Natural killer cell (primary cell): ENCODE results near the gene CYP11A1. TPM values are rescaled to one million over a fixed set of nuclear protein-coding genes. Genes with fewer than 3 reads are reported as not detected.

Source experiments
- ATAC-seq, 3 donors: fragments of 150-1000 bp in 2 of 3; fragments of 200-7000 bp in 1 of 3; cut with Tn5 transposase; 1 replicate in 1 of 3; 2 replicates in 2 of 3; pipeline ENCODE4 v1.10.0; 2021; ENCODE audit warnings: mild to moderate bottlenecking in 2 of 3, moderate library complexity in 2 of 3
- DNase-seq, 2 donors: peaks; one replicate each; pipeline versions ENCODE4 v3.0.0 to v3.0.0-alpha.2; 2013 to 2021; ENCODE audit warnings: mixed read lengths in 1 of 2
- H3K27ac ChIP-seq: one replicate; pipeline ENCODE4 v1.5.1; 2013; ENCODE audit warnings: mild to moderate bottlenecking, low read length
- H3K27me3 ChIP-seq: one replicate; pipeline ENCODE4 v1.6.1; 2013; ENCODE audit warnings: low read length; ENCODE audit not compliant: control insufficient read depth, insufficient read depth
- H3K36me3 ChIP-seq: one replicate; pipeline ENCODE4 v1.6.1; 2013; ENCODE audit warnings: low read length; ENCODE audit not compliant: control insufficient read depth, insufficient read depth
- H3K4me1 ChIP-seq: one replicate; pipeline ENCODE4 v1.6.1; 2013; ENCODE audit warnings: low read length; ENCODE audit not compliant: control insufficient read depth, insufficient read depth
- H3K4me3 ChIP-seq: one replicate; pipeline ENCODE4 v1.5.1; 2013; ENCODE audit warnings: low read length
- H3K9me3 ChIP-seq: one replicate; pipeline ENCODE4 v1.6.1; 2013; ENCODE audit warnings: low read length; ENCODE audit not compliant: control insufficient read depth, insufficient read depth
- H3K27ac Mint-ChIP-seq, 2 donors: one replicate each; pipeline ENCODE4 v1.8.0; 2022; ENCODE audit warnings: mild to moderate bottlenecking in 2 of 2, mixed read lengths in 2 of 2, moderate library complexity in 1 of 2
- H3K27me3 Mint-ChIP-seq, 2 donors: one replicate each; pipeline ENCODE4 v1.8.0; 2022; ENCODE audit warnings: low read depth in 2 of 2, mixed read lengths in 2 of 2
- H3K36me3 Mint-ChIP-seq: one replicate; pipeline ENCODE4 v1.8.0; 2022; ENCODE audit warnings: mixed read lengths
- H3K4me1 Mint-ChIP-seq, 2 donors: one replicate each; pipeline ENCODE4 v1.8.0; 2022; ENCODE audit warnings: mixed read lengths in 2 of 2
- H3K4me3 Mint-ChIP-seq: one replicate; pipeline ENCODE4 v1.8.0; 2022; ENCODE audit warnings: mild to moderate bottlenecking, moderate library complexity, mixed read lengths
- H3K9me3 Mint-ChIP-seq, 2 donors: one replicate each; pipeline ENCODE4 v1.8.0; 2022; ENCODE audit warnings: mixed read lengths in 2 of 2
- CTCF ChIP-seq: fragments of 200-600 bp; IDR thresholded peaks from one replicate; pipeline ENCODE4 v1.8.0; 2022; ENCODE audit warnings: antibody characterized with exemption
- WGBS: methylation state at CpG from one replicate; pipeline ENCODE4 v1.1.7; 2013; ENCODE audit warnings: missing lambda C conversion rate; ENCODE audit not compliant: insufficient coverage; 5-methylcytosine and 5-hydroxymethylcytosine counted together
- intact Hi-C: fragments of 100-400 bp; cut with micrococcal nuclease; formaldehyde crosslinking; loops from one replicate; pipeline ENCODE4 v1.14.2; 2022
- total RNA-seq, 4 donors: library from RNA; stranded (reverse); fragments of 120-200 nt in 1 of 4; gene quantifications; one replicate each; pipeline versions ENCODE4 v1.2.3 to v1.2.4, GENCODE V29; 2013 to 2022

CYP11A1 gene
- total RNA-seq, 3 donors from 2014 or later (not counting 1 experiment from before 2014, with no cell fraction given): 5.1 TPM; not detected in 2

- no peak overlapping the region for H3K4me3 ChIP-seq
- H3K4me1 ChIP-seq: peaks cover 20% of the 10 kb centered on the region
- intact Hi-C loops: loop anchor here (2.0 to 5.0 kb wide), 2 partner anchors 394 to 578 kb away; no protein-coding TSS in a partner anchor
- no peak for TF ChIP-seq CTCF
- 28% methylated on average over 10 of the region's 11 CpGs for WGBS
- H3K4me1 Mint-ChIP-seq: peaks cover 12 to 22% of the 10 kb centered on the region in 2 donors
- H3K27me3 Mint-ChIP-seq: peaks cover 7 to 8% of the 10 kb centered on the region in 2 donors
- ATAC-seq (no peak), DNase-seq (no peak)
- H3K27ac ChIP-seq: no peak overlapping the region
- H3K9me3 ChIP-seq: no peaks in the 10 kb centered on the region
- peak overlapping the region in 1 of 2 donors; percentile 68 for H3K27ac Mint-ChIP-seq
- H3K36me3 ChIP-seq: no peaks in the 10 kb centered on the region
- no peaks in the 10 kb centered on the region for H3K27me3 ChIP-seq
- H3K4me3 Mint-ChIP-seq: peak overlapping the region; percentile 78
- no peaks in the 10 kb centered on the region for H3K9me3 Mint-ChIP-seq
- H3K36me3 Mint-ChIP-seq: no peaks in the 10 kb centered on the region
Measured at GRCh38 chr15:74374648-74375302, 7.3 kb upstream of the CYP11A1 start.

DNA sequence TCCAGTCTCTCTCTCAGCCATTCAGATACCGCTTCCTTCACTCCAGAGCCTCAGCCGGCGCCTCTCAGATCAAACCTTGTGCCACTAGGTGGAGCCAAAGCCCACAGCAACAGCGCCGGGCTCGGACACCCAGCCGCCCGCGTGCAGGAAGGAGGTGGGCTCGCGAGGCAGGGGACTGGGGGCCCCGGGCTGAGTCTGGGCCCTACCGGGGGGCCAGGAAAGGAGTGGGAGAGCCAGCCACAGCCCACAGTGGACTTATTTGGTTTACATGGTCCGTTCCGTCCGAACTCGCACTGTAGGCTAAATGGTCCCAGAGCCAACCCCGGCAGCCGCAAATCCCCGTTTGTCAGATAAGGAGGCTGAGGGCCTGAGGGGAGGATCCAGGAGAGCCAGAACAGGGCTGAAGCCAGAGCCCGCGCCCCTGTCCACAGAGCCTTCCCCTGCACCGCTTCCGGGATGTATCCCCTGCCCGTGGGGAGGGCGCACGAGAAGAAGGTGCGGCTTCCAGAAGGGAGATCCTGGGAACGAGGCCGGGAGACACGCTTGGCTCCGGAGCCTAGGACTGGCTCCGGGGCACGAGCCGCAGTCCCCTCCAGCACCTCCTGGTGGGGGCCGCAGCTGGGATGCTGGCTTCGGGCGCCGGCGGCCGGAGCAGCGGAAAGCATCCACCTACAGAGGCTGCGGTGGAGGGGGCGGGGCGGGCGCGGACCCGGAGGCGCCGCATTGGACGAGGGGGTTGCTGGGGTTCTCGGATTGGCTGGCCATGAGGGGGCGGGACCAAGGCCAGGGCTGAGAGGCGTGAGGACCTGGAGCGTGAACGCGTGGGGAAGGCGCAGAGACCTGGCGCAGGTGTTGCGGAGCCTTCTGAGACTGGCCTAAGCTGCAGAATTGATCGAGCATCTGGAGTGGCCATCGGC, 6.5 kb upstream of the CYP11A1 start:
- Histone ChIP-seq H3K4me3 (peak overlapping the region; percentile 81), H3K27ac (peak overlapping the region; percentile 48), H3K4me1 (peaks cover 20% of the 10 kb centered on the region), H3K27me3 (no peaks in the 10 kb centered on the region), H3K36me3 (no peaks in the 10 kb centered on the region), H3K9me3 (no peaks in the 10 kb centered on the region)
- intact Hi-C loops: loop anchor here (1.0 to 5.0 kb wide), 5 partner anchors 64 to 578 kb away; no protein-coding TSS in a partner anchor
- peaks cover 12 to 22% of the 10 kb centered on the region in 2 donors for H3K4me1 Mint-ChIP-seq
- no peaks in the 10 kb centered on the region for H3K9me3 Mint-ChIP-seq
- WGBS: under 1% methylated on average over 62 of the region's 62 CpGs
- no peaks in the 10 kb centered on the region for H3K36me3 Mint-ChIP-seq
- H3K4me3 Mint-ChIP-seq: peak overlapping the region; percentile 78
- peak; percentile 91 to 96 for DNase-seq
- ATAC-seq: peak; percentile 94 to 97 (median 96)
- peak; percentile 94 for TF ChIP-seq CTCF
- H3K27me3 Mint-ChIP-seq: peaks cover 7 to 13% of the 10 kb centered on the region in 2 donors
- peak overlapping the region; percentile 35 to 68 for H3K27ac Mint-ChIP-seq

GRCh38 chr15:74373056-74373650, 5.7 kb upstream of the CYP11A1 start:
- H3K4me3 Mint-ChIP-seq: peak overlapping the region; percentile 78
- Histone ChIP-seq H3K4me1 (peaks cover 20% of the 10 kb centered on the region), H3K9me3 (no peaks in the 10 kb centered on the region), H3K27ac (no peak overlapping the region), H3K36me3 (no peaks in the 10 kb centered on the region), H3K27me3 (no peaks in the 10 kb centered on the region), H3K4me3 (no peak overlapping the region)
- peak overlapping the region in 1 of 2 donors; percentile 35 for H3K27ac Mint-ChIP-seq
- H3K4me1 Mint-ChIP-seq: peaks cover 12 to 22% of the 10 kb centered on the region in 2 donors
- no peak for TF ChIP-seq CTCF
- peaks cover 7 to 21% of the 10 kb centered on the region in 2 donors for H3K27me3 Mint-ChIP-seq
- H3K9me3 Mint-ChIP-seq: no peaks in the 10 kb centered on the region
- ATAC-seq (no peak), DNase-seq (no peak)
- intact Hi-C loops: loop anchor here (1.0 to 5.0 kb wide), 4 partner anchors 65 to 579 kb away; no protein-coding TSS in a partner anchor
- 66% methylated on average over 13 of the region's 13 CpGs for WGBS
- no peaks in the 10 kb centered on the region for H3K36me3 Mint-ChIP-seq
